Tibial nerve (tissue), 4 donors: ENCODE measurements around the gene SPDYE16.
"Not testable (repeated sequence)": the region's sequence is repeated elsewhere in the genome, so short reads cannot be mapped to it uniquely, and the experiment has no call there.

Source experiments
- EP300 ChIP-seq, 2 donors: sonication (generic); formaldehyde crosslinking; IDR thresholded peaks; one replicate each; pipeline ENCODE4 v1.6.1; 2017; ENCODE audit warnings: antibody characterized with exemption in 2 of 2, mild to moderate bottlenecking in 1 of 2
- POLR2A ChIP-seq, 2 donors: fragments of 450-650 bp; IDR thresholded peaks; one replicate each; pipeline ENCODE4 v1.6.1; 2017; ENCODE audit warnings: antibody characterized with exemption in 2 of 2, mild to moderate bottlenecking in 2 of 2, moderate library complexity in 2 of 2
- TF ChIP-seq, protein P1 (sequence below), 5 experiments: fragments of 200-600 bp in 3 of 5; fragments of 450-650 bp in 2 of 5; sonication (generic) in 3 of 5; IDR thresholded peaks; one replicate each; pipeline ENCODE4 v1.5.1; 2016 to 2019; ENCODE audit warnings: antibody characterized with exemption in 5 of 5, mild to moderate bottlenecking in 3 of 5, moderate library complexity in 2 of 5

DNA sequence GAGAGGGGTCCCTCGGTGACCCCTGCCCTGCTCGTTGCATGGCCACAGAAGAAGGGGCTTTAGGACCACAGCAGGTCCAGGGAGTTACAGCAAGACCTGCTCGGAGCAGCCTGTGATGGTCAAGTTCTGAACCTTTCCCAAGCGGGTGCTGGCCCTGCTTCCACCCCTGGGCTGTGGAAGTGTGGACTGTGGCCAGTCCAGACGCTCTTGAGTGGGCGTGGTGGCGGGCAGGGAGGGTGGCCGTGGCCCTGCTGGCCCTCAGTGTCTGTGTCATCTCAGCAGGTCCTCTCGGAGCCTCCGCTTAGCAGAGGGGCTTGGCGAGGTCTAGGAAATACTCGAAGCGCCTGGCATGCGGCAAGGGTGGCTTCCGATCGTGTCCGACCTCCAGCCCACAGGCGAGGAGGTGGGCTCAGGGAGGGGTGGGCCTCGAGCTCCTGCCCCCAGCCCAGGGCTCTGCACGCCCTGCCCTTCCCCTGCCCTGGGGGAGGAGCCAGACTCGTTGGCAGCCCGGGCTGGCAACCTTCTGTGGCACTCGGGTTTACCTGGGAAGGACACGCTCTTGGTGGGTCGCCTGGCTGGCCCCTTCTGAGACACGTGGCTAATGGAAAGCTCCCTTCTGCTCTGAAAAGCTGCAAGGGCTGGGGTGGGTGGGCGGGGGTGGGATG, 45.0 kb downstream of the SPDYE16 start:
- TF ChIP-seq, protein P1, sequence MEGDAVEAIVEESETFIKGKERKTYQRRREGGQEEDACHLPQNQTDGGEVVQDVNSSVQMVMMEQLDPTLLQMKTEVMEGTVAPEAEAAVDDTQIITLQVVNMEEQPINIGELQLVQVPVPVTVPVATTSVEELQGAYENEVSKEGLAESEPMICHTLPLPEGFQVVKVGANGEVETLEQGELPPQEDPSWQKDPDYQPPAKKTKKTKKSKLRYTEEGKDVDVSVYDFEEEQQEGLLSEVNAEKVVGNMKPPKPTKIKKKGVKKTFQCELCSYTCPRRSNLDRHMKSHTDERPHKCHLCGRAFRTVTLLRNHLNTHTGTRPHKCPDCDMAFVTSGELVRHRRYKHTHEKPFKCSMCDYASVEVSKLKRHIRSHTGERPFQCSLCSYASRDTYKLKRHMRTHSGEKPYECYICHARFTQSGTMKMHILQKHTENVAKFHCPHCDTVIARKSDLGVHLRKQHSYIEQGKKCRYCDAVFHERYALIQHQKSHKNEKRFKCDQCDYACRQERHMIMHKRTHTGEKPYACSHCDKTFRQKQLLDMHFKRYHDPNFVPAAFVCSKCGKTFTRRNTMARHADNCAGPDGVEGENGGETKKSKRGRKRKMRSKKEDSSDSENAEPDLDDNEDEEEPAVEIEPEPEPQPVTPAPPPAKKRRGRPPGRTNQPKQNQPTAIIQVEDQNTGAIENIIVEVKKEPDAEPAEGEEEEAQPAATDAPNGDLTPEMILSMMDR (IDR thresholded peaks at IDR 0.05), result not testable (repeated sequence)
- TF ChIP-seq POLR2A, EP300 (IDR thresholded peaks at IDR 0.05): not testable (repeated sequence)
